Measurements from ENCODE around the gene ATP5PO.

GRCh38 chr21:33951276-33952178 is 35.9 kb upstream of the ATP5PO start:
- no peak for TF ChIP-seq CTCF (IDR thresholded peaks at IDR 0.05; ENCODE audit: low read length)
- no peak for TF ChIP-seq EZH2 (optimal IDR thresholded peaks at IDR 0.05; ENCODE audit: low read depth, low read length)
